Measurements from ENCODE around the gene NPAS3. TPM values are rescaled to one million over a fixed set of nuclear protein-coding genes. Genes with fewer than 3 reads are reported as not detected.

Gene NPAS3
- total RNA-seq, 4 donors from 2014 or later = 1.9 to 10.6 (median 2.2) TPM

DNA sequence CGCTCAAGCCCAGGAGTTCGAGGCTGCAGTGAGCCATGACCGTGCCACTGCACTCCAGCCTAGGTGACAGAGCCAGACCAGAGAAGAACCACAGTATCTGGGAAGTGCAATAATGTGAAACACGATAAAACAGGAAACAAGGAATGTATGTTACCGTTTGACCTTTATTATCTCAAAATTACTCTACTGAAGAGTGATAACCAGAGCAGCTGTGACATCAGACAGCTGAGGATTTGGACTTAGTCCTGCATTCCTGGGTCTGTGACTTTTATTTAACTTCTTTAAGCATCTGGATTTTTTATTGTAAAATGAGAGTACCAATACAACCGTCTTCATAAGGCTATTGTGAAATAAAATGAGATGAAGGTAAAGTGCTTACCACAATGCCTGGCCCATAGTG lies 806.5 kb downstream of the NPAS3 start:
- Histone ChIP-seq H3K4me1 (no peaks in the 10 kb centered on the region), H3K27me3 (no peaks in the 10 kb centered on the region), H3K9me3 (peaks cover 0 to 17% (median 0%) of the 10 kb centered on the region in 3 donors), H3K4me3 (no peak overlapping the region), H3K27ac (no peak overlapping the region), H3K36me3 (no peaks in the 10 kb centered on the region)
- TF ChIP-seq, protein P1, sequence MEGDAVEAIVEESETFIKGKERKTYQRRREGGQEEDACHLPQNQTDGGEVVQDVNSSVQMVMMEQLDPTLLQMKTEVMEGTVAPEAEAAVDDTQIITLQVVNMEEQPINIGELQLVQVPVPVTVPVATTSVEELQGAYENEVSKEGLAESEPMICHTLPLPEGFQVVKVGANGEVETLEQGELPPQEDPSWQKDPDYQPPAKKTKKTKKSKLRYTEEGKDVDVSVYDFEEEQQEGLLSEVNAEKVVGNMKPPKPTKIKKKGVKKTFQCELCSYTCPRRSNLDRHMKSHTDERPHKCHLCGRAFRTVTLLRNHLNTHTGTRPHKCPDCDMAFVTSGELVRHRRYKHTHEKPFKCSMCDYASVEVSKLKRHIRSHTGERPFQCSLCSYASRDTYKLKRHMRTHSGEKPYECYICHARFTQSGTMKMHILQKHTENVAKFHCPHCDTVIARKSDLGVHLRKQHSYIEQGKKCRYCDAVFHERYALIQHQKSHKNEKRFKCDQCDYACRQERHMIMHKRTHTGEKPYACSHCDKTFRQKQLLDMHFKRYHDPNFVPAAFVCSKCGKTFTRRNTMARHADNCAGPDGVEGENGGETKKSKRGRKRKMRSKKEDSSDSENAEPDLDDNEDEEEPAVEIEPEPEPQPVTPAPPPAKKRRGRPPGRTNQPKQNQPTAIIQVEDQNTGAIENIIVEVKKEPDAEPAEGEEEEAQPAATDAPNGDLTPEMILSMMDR (IDR thresholded peaks at IDR 0.05) = no peak
- no peak for TF ChIP-seq EP300 (IDR thresholded peaks at IDR 0.05)
- no peak for TF ChIP-seq POLR2AphosphoS5 (IDR thresholded peaks at IDR 0.05)
- TF ChIP-seq POLR2A (IDR thresholded peaks at IDR 0.05) = no peak
- ATAC-seq = no peak
- WGBS, 2 donors (ENCODE audit: low coverage in 1 of 2) = 71 to 72% methylated on average over 3 to 6 of the region's 6 CpGs

DNA sequence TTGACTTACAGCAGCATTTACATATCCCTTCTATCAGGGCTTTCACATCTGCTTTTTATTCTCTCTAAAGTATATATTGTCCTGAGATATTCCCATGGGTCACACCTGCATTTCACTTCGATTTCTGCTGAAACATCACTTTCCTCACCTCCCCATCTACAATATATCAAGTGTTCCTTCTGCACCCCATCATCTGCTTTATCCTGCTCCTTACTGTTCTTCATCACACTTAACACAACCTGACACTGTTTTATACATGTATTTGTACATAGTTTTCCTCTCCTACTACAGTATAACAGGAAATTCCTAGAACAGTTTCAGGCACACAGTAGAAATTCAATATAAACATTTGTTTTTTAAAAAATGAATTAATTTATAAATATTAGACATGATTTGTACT lies 809.1 kb downstream of the NPAS3 start:
- Histone ChIP-seq H3K4me3 (no peak overlapping the region), H3K27me3 (no peaks in the 10 kb centered on the region), H3K4me1 (no peaks in the 10 kb centered on the region), H3K36me3 (no peaks in the 10 kb centered on the region), H3K27ac (no peak overlapping the region), H3K9me3 (peaks cover 0 to 11% (median 0%) of the 10 kb centered on the region in 3 donors)
- WGBS, 2 donors (ENCODE audit: low coverage in 1 of 2) = 74 to 82% methylated on average over 1 of the region's 1 CpG
- ATAC-seq = no peak
- no peak for TF ChIP-seq POLR2AphosphoS5 (IDR thresholded peaks at IDR 0.05)

DNA sequence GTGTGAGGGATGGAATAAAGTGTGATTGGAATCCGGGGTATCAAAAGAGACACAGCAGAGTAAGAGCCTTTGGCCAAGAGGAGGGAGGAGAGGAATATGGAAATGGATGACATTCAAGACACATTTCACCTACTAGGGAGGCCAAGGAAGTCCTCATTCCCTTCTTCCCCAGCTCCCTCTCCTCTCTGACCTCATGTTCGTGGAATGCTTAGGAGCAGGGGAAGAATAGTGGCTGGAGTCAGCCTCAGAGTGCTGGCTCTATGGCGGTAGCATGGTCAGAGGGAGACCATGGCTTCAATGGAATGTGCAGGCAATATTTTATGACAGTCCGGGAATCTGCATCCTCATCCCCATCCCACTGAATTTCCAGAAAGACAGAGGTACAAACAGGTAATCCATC lies 815.6 kb downstream of the NPAS3 start:
- H3K27ac ChIP-seq = no peak overlapping the region
- H3K36me3 ChIP-seq = no peaks in the 10 kb centered on the region
- TF ChIP-seq, protein P1 (IDR thresholded peaks at IDR 0.05) = no peak
- TF ChIP-seq EP300 (IDR thresholded peaks at IDR 0.05) (no peak), POLR2AphosphoS5 (IDR thresholded peaks at IDR 0.05) (no peak), POLR2A (IDR thresholded peaks at IDR 0.05) (no peak)
- WGBS, 2 donors (ENCODE audit: low coverage in 1 of 2) = 74 to 89% methylated on average over 4 of the region's 4 CpGs
- H3K27me3 ChIP-seq = no peaks in the 10 kb centered on the region
- no peaks in the 10 kb centered on the region for H3K4me1 ChIP-seq
- ATAC-seq = no peak
- no peak overlapping the region for H3K4me3 ChIP-seq
- no peaks in the 10 kb centered on the region for H3K9me3 ChIP-seq

DNA sequence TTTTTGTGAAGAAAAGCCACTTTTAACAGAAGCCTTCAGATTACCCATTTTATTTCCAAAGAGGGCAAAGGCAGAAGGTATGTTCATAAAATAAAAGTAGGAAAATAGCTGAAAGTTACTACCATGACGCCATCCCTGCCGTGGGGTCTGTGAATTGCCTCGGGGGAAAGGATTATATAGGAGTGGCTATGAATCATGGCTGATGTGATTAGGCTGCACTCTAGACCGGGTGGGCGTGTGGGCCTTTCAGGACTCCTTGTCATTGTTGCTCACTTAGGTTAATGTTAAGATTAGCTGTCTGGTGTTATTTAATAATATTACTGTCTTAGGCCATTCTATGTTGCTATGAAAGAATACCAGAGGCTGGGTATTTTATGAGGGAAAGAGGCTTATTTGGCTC lies 816.7 kb downstream of the NPAS3 start:
- no peak overlapping the region for H3K27ac ChIP-seq
- 89 to 93% methylated on average over 5 of the region's 5 CpGs for WGBS, 2 donors (ENCODE audit: low coverage in 1 of 2)
- H3K4me3 ChIP-seq = no peak overlapping the region
- H3K4me1 ChIP-seq = no peaks in the 10 kb centered on the region
- no peaks in the 10 kb centered on the region for H3K36me3 ChIP-seq
- no peaks in the 10 kb centered on the region for H3K27me3 ChIP-seq
- ATAC-seq = no peak
- no peaks in the 10 kb centered on the region for H3K9me3 ChIP-seq
- TF ChIP-seq POLR2AphosphoS5 (IDR thresholded peaks at IDR 0.05) (no peak), POLR2A (IDR thresholded peaks at IDR 0.05) (no peak), EP300 (IDR thresholded peaks at IDR 0.05) (no peak)
- TF ChIP-seq, protein P1 (IDR thresholded peaks at IDR 0.05) = no peak

DNA sequence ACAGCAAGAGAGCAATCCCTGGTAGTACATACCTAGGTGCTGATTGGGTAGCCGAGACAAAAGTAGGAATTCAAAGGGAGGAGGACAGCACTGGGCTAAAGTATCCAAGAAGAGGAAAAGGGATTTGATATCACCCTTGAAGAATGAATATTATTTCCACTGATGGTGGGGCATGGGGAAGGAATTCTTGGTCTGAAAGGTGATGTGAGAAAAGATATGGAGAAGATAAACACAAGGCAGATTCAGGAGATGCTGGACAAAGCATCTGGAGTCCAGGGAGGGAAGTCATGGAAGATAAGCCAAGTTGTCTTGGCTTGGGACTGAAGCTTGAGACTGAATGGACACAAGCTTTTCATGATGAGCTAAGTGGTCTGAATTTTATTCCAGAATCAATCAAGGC lies 818.2 kb downstream of the NPAS3 start:
- 0 to 100% methylated on average over 1 of the region's 1 CpG for WGBS, 2 donors (ENCODE audit: low coverage in 1 of 2)
- Histone ChIP-seq H3K4me3 (no peak overlapping the region), H3K36me3 (no peaks in the 10 kb centered on the region), H3K27ac (no peak overlapping the region), H3K27me3 (no peaks in the 10 kb centered on the region), H3K9me3 (no peaks in the 10 kb centered on the region), H3K4me1 (peaks cover 0 to under 1% (median 0%) of the 10 kb centered on the region in 3 donors)
- TF ChIP-seq, protein P1 (IDR thresholded peaks at IDR 0.05) = no peak
- no peak for TF ChIP-seq EP300 (IDR thresholded peaks at IDR 0.05)
- TF ChIP-seq POLR2AphosphoS5 (IDR thresholded peaks at IDR 0.05) = no peak
- TF ChIP-seq POLR2A (IDR thresholded peaks at IDR 0.05) = no peak
- no peak for ATAC-seq
